Measurements from ENCODE around the gene HSP90B1. TPM values are rescaled to one million over a fixed set of nuclear protein-coding genes. Genes with fewer than 3 reads are reported as not detected.

Gene HSP90B1
- total RNA-seq (100 to 1,000 TPM; 270 to 736 (median 428) TPM), polyA plus RNA-seq (100 to 1,000 TPM; 287 to 412 TPM)

GRCh38 chr12:103930034-103930786, at the start of gene HSP90B1:
HSP90B1 (plus strand) TSS chr12:103930410; CDS start chr12:103930516, 106 bp downstream.
- Histone ChIP-seq H3K9me3 (no peaks in the 10 kb centered on the region), H3K27me3 (no peaks in the 10 kb centered on the region), H3K27ac (peak within 1 kb of the TSS; percentile 79 to 94 (median 88)), H3K4me3 (peak within 1 kb of the TSS; percentile 62 to 94 (median 72)), H3K36me3 (peaks cover 0 to 27% (median 11%) of the 10 kb centered on the region in 3 donors), H3K4me1 (peaks cover 13 to 32% (median 29%) of the 10 kb centered on the region in 3 donors)
- 0 to 2% methylated on average over 56 of the region's 56 CpGs for WGBS, 2 donors
- TF ChIP-seq CTCF (IDR thresholded peaks at IDR 0.05), result no peak
- intact Hi-C loops (cut with DNase I), result no loop called here
- DNase-seq (peak; percentile 97 to 100 (median 100)), ATAC-seq (peak; percentile 88 to 93 (median 89)), FAIRE-seq (peak; percentile 96)

- DNase-seq (no peak), ATAC-seq (no peak), FAIRE-seq (no peak)
These were observed 48.9 kb upstream of the HSP90B1 start for GRCh38 chr12:103881261-103881660.

GRCh38 chr12:103882861-103883596, 47.2 kb upstream of the HSP90B1 start:
- FAIRE-seq (no peak), ATAC-seq (no peak), DNase-seq (no peak)
- no peak overlapping the region for H3K27ac ChIP-seq
- TF ChIP-seq CTCF (IDR thresholded peaks at IDR 0.05), result no peak
- no peaks in the 10 kb centered on the region for H3K4me1 ChIP-seq
- H3K9me3 ChIP-seq, result no peaks in the 10 kb centered on the region
- H3K36me3 ChIP-seq, result no peaks in the 10 kb centered on the region
- intact Hi-C loops (cut with DNase I), result loop anchor here in 1 of 3 donors (10.0 kb wide), 1 partner anchor 222 kb away; no protein-coding TSS in a partner anchor
- H3K27me3 ChIP-seq, result no peaks in the 10 kb centered on the region
- no peak overlapping the region for H3K4me3 ChIP-seq
- 56 to 64% methylated on average over 2 of the region's 2 CpGs for WGBS, 2 donors

More at GRCh38 chr12:103881261-103881660, 48.9 kb upstream of the HSP90B1 start:
- no peak for TF ChIP-seq CTCF (IDR thresholded peaks at IDR 0.05)
- no peak overlapping the region for H3K27ac ChIP-seq
- no peaks in the 10 kb centered on the region for H3K36me3 ChIP-seq
- whole genome bisulfite sequencing, 2 donors, result 54 to 58% methylated on average over 2 of the region's 2 CpGs
- no peaks in the 10 kb centered on the region for H3K27me3 ChIP-seq
- no peaks in the 10 kb centered on the region for H3K4me1 ChIP-seq
- intact Hi-C loops (cut with DNase I), result loop anchor here in 1 of 3 donors (10.0 kb wide), 1 partner anchor 224 kb away; no protein-coding TSS in a partner anchor
- H3K4me3 ChIP-seq, result no peak overlapping the region
- no peaks in the 10 kb centered on the region for H3K9me3 ChIP-seq

GRCh38 chr12:103883908-103884307, 46.3 kb upstream of the HSP90B1 start:
- intact Hi-C loops (cut with DNase I), result loop anchor here in 1 of 3 donors (10.0 kb wide), 1 partner anchor 221 kb away; no protein-coding TSS in a partner anchor
- H3K27ac ChIP-seq, result no peak overlapping the region
- no peak overlapping the region for H3K4me3 ChIP-seq
- 84 to 90% methylated on average over 2 of the region's 2 CpGs for WGBS, 2 donors
- H3K4me1 ChIP-seq, result no peaks in the 10 kb centered on the region
- no peaks in the 10 kb centered on the region for H3K27me3 ChIP-seq
- no peak for DNase-seq
- ATAC-seq, result peak in 1 of 4 donors; percentile 30
- FAIRE-seq, result no peak
- H3K36me3 ChIP-seq, result no peaks in the 10 kb centered on the region
- no peak for TF ChIP-seq CTCF (IDR thresholded peaks at IDR 0.05)
- no peaks in the 10 kb centered on the region for H3K9me3 ChIP-seq
